Glomerular visceral epithelial cell (primary cell): Measurements from ENCODE around the gene NIPAL3.
"Not testable (repeated sequence)": the region's sequence is repeated elsewhere in the genome, so short reads cannot be mapped to it uniquely, and the experiment has no call there.

Experiments used
- DNase-seq: peaks from one replicate; pipeline ENCODE4 v3.0.0-alpha.2; 2016; ENCODE audit errors: extremely low spot score

NIPAL3 gene

DNA sequence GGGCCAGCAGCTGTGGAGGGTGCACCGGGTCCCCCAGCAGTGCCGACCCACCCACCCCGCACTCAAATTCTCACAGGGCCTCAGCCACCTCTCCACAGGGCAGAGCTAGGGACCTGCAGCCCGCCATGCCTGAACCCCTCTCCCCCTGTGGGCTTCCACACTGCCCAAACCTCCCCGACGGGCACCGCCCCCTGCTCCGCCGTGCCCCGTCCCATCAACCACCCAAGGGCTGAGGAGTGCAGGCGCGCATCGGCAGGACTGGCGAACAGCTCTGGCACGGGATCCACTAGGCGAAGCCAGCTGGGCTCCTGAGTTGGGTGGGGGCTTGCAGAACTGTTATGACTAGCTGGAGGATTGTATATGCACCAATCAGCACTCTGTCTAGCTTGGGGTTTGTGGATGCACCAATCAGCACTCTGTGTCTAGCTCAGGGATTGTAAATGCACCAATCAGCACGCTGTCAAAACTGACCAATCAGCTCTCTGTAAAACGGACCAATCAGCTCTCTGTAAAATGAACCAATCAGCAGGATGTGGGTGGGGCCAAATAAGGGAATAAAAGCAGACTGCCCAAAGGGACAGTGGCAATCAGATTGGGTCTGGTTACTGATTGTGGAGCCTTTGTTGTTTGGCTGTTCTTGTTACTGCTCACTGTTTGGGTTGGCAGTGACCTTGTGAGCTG, 74.6 kb downstream of the NIPAL3 start:
- no peak for DNase-seq

DNA sequence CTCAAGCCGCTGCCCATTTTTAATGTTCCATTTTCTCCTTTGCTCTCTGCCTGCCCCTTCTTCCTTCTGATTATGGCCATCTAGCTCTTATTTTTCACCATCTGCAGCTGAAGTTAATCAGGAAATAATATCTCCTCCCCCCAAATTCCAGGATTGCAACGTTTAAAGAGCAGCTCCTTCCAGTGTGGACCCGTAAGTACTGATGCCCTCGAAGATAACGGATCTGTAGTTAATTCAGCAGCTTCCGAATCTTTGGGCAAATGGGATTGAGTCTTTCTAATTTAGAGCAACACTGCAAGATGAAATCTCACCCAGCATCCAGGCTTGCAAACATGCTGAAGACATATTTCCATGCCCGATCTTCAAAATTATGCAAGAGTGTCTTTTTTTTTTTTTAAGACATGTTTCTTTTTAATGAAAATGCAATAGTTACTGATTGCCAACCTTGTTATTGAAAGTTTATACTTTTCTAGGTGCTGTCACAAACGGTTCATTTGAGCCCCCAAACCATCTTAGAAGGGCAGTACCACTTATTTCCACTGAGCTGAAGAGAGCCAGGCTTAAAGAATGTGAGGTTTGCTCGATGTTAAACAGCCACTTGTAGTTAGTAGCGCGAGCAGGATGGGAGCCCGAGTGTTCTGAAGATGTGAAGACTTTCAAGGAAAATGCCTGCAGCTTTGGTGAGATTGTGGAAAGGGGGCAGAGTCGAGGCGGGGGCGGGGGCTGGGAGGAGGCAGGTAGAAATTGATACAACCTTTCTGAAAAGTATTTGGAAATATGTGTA, 76.2 kb downstream of the NIPAL3 start:
- DNase-seq: no peak

DNA sequence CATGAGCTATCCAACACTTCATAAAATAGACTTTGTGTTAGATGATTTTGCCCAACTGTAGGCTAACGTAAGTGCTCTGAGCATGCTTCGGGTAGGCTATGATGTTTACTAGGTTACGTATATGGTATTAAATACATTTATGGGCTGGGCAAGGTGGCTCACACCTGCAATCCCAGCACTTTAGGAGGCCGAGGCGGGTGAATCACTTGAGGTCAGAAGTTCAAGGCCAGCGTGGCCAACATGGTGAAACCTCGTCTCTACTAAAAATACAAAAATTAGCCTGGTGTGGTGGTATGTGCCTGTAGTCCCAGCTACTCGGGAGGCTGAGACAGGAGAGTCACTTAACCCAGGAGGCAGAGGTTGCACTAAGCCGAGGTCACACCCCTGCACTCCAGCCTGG, 77.3 kb downstream of the NIPAL3 start:
- DNase-seq: not testable (repeated sequence)

DNA sequence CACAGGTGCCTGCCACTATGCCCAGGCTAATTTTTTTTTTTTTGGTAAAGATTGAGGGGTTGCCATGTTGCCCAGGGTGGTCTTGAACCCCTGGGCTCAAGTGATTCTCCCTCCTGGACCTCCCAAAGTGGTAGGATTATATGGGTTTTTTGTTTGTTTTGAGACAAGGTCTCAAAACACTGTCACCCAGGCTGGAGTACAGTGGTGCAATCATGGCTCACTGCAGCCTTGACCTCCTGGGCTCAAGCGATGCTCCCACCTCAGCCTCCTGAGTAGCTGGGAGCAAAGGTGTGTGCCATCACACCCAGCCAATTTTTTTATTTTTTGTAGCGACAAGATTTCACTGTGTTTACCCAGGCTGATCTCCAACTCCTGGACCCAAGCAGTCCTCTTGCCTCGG, 78.2 kb downstream of the NIPAL3 start:
- no peak for DNase-seq

DNA sequence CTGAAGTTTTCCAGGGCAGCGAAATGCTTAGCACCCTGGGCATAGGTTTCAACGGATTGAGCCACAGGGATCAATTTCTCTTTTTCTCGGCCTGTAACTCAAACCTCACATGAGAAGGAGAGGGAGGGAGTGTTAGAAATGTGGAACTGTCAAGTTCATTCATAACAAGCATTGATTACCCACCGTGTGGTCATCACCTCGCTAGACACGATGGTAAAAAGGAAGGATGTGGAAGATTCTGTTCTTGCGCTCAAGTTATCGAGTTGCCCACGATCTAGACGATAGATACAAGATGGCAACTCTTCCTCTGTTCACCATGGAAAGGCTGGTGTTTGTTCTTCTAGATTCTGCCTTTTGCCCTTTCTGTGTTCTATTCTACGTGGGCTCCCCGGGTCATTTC, 83.0 kb downstream of the NIPAL3 start:
- no peak for DNase-seq

DNA sequence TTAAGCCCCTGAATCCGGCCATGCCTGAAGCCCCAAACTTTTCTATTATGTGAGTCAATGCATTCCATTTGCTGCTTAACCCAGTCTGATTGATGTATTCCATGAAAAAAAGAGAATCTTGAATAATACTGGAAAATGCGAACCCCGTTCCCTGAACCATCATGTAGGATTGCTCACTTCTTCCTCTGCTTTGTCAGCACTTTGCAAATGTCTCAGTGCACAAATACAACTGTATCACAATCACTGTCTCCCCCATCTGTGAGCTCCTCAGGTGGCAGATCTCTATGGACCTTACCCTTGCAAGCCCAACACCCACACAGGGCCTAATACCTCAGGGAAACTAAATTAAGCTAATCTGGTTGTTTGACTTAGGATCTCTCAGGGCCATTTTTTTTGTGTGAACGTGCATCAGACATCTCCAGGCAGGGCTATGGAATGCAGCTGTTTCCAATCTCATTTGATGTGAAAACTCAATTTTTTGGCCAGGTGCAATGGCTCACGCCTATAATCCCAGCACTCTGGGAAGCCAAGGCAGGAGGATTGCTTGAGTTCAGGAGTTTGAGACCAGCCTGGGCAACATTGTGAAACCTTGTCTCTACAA, 84.9 kb downstream of the NIPAL3 start:
- no peak for DNase-seq

DNA sequence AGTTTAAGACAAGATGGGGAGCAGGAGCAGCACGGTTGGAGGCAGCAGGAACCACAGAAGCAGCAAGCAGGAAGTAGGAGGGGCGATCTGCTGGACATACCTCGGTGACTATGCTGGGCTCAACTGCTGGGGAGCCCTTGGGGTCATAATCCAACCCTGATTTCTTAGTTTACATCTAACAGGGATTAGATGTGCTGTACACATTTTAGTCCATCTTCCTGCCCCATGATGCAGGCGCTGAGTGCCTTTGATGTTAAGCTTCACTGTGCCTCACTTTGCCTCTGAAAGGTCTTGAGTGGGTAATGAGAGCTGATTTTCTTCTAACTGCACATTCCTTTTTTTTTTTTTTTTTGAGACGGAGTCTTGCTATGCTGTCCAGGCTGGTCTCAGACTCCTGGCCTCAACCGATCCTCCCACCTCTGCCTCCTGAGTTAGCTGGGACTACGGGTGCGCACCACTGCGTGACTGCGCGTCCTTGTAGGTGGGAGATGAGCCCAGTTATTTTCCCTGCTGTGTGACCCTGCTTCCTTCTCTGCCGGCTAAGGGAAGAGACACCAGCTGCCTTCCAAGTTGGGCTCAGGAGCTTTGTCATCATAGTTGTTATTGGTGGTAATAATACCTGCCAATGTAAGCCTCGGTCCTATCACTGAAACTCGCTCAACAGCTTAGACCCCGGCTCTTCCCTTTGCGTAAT, 85.9 kb downstream of the NIPAL3 start:
- DNase-seq: peak; percentile 31

DNA sequence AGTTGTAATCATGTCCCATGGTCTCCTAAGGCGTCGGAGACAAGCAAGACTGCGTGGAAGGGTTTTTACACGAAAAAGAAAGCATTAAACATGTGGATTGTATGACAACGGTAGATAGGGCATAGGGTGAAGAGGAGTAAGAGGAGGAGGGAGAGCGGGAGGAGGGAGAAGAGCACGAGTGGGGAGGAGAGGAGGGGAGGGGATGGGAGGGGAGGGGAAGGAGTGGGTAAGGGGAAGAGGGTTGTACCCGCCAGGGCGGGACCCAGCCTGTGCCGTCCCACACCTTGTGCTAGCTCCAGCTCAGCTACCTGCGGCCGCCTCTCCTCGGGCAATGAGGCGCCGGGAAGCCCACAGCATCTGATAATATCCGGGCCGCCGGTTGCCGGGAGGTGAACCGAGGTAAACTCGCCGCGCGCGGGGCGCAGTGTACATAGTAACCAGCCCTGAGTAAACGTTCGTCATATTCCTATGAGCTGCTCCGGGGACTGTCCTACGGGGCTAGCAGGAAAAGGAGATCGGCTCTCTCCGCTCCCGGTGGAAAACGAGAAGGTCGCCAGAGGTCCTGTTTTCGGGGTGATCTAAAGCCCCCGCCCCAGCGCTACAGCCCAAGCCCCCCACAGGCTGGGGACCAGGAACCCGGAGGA, 86.6 kb downstream of the NIPAL3 start:
- peak; percentile 66 for DNase-seq

DNA sequence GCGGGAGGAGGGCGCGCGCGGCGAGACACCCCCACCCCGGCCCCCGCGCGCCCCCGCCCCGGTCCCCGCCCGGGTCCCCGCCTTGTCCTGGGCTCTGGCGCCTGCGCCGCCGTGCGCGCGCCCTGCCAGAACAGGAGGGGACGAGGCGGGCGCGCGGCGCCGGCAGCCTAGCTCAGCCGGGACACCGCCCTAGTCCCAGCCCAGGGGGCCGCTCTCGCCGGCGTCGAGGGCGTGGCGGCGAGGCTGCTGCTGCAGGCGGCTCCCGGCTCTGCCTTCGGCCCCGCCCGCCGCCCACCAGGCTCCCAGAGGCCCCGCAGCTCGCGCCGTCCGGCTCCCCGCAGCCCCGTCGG, 87.1 kb downstream of the NIPAL3 start, which contains the start of gene RCAN3:
Gene RCAN3, plus strand, starts transcription at position 128 of the 350 bp plus-strand sequence. CDS start 11,537 bp downstream, outside the sequence.
- DNase-seq: peak; percentile 92

DNA sequence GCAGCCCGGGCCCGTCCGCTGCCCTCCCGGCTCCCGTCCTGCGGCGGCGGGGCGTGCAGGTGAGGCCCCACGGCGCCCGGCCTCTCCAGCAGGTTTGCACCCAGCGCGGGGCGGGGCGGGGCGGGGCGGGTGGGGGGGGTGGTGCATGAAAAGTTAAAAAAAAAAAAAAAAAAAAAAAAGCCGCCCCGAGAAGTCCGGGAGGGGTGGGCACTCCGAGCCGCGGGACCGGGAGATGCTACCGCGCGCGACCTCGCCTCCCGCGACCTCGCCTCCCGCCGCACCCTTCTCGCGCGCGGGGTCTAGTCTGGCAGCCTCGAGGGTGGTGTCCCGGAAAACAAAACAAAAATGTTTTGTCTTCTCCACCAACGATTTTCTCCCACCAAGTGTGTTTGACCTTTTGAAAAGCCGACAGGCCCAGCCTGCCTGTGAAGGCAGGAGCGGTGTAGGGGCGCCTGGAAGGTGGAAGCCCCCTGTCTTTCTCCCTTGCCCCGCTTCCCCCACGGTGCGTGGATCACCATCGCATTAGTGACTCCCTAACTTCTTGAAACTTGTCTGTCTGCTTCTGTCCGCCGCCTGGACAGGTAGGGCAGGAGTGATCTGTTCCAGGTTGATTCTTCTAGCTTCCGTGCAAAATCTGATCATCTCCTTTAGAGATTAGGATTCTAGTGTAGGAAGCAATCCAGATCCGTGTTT, 87.6 kb downstream of the NIPAL3 start:
- DNase-seq: no peak

DNA sequence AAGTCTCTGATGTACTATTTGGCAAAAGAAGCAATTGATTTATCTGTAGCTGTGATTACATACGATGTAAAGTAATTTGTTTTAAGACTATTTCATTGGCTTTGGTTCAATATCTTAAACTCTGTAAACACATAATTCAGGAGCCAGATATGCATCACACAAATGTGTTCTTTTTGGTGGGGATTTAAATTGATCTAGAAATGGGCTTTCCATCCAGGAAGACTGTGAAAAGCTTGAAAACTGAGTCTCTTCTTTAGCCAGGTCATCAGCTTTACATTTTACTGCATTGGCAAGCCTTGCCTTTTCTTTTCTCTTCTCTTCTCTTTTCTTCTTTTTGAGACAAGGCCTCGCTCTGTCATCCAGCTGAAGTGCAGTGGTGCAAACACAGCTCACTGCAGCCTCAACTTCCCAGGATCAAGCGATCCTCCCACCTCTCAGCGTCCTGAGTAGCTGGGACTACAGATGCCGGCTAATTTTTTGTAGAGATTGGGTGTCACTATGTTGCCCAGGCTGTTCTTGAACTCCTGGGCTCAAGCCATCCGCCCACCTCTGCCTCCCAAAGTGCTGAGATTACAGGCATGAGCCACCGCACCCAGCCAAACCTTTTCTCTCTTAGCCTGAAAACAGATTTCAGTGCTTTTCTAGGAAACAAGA, 88.4 kb downstream of the NIPAL3 start:
- DNase-seq: no peak

DNA sequence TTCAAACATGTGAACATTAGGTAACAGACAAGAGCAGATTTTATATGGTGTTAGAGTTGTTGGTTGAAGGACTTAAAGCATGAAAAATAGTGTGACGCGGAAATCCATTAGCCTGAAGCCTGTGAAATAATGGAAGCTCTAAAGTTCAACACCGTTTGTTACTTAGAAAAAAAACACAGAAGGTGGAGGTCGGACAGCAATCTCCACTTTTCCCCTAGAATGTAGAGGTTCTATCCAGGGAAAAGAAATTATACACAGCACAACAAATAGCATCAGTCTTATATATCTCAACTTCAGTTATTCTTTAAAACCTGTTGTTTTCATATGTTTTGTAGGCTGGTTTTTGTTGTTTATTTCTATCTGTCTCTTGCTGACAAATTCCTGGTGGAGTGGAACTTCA, 89.0 kb downstream of the NIPAL3 start:
- no peak for DNase-seq

DNA sequence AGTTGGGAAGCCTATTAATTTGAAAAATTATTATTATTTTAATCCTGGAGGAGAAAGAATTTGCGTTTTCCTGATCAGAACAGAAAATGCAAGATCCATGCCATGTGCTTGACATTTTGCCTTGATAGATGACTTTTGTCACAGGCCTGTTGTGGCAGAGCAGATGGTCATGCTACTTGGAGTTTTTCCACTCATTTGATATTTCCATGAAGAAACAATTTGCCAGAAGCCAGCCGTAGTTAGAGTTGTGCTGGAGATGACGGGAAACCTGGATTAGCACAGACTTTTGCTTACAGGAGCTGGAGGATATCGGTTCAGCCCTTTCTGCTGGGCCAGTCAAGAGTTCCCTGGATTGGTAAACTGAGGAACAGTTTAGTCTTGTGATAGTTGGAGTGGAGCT, 90.2 kb downstream of the NIPAL3 start:
- no peak for DNase-seq

DNA sequence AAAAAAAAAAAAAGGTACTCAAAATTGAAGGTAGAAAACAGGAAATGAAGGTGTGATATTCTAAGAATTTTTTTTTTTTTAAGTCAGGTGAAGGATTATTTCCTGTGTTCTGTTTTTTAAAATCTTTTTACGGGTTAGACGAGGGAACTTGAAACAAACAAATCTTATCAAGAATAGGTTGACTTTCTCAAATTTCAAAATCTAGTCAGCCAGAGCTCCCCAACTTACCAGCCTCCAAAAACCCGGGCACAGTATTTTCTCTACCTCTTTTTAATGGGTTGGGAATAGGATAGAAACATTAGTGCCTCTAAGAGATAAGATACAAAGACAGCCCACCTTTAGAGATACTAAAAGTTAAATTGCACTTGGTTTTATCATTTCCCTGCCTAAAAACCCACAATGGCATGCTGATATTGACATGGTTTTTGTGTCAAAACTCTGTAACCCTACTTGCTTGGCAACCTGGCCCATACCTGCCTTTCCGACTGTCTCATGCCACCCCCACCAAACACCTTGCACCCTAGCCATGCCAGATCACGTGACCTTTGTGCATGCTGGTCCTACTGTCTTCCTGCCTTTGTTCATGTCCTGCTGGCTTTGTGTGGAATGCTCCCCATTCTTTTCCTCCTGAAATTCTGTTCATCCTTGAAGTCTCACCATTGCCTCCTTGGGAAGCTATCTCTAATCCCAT, 91.2 kb downstream of the NIPAL3 start:
- no peak for DNase-seq

DNA sequence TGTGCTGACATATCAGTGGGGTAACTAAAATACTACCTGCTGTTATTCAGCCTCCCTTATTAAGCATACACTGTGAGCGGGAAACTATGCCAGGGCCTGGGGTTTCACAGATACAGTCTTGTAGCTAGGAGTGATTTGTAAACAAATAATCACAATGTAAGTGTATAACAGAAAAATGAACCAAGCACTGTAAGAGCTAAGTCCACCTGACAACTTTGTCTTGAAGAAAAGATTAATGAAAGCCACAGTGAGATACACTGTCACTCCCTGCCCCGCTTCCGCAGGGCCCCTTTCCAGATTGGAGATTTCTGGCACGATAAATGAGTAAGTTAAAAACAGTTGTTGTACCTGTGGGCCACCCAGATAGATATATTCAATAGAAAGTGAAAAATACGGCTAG, 91.8 kb downstream of the NIPAL3 start:
- DNase-seq: no peak

DNA sequence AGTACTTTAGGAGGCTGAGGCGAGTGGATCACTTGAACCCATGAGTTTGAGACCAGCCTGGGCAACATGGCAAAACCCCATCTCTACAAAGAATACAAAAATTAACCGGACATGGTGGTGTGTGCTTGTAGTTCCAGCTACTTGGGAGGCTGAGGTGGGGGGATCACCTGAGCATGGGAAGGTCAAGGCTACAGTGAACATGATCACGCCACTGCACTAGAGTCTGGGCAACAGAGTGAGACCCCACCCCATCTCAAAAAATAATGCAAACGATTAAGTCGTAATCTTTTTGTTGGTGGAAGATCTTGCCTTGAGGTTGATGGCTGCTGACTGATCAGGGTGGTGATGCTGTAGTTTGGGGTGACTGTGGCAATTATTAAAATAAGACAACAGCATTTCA, 93.3 kb downstream of the NIPAL3 start:
- DNase-seq: no peak

DNA sequence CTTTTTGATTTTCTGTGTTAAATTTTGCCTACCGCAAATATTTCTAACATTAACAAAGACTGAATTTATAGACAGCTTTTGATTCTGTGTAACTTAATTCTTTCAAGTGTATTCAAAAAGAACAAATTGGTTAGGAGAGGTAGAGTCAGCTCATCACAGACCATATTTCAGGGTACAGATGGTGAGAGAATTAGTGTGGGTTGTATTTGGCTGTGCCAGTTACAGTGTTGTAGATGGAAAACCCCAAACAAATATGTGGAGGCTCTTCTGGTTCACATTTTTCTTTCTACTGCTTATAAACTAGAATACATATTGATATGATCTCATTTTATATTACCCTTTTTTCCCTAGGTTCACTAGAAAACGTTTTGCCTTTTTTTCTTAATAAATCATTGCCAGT, 98.1 kb downstream of the NIPAL3 start:
- DNase-seq: no peak

DNA sequence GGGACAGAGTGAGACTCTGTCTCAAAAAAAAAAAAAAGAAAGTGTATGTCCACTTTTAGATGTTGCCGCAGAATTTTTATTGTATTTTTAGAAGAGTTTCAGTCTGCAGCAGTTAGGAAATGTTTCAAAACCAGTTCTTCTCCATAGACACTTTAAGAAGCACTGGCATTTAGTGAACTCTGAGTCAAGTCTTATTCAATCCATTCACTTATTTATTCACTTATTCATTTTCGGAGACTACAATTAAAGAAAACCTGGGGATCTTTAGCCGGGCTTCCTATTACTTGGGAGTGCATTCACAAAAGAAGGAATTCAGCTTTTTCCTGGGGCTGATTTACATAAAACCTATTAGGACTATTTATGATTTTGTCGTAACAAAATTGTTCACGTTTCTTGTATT, 99.3 kb downstream of the NIPAL3 start:
- DNase-seq: no peak

DNA sequence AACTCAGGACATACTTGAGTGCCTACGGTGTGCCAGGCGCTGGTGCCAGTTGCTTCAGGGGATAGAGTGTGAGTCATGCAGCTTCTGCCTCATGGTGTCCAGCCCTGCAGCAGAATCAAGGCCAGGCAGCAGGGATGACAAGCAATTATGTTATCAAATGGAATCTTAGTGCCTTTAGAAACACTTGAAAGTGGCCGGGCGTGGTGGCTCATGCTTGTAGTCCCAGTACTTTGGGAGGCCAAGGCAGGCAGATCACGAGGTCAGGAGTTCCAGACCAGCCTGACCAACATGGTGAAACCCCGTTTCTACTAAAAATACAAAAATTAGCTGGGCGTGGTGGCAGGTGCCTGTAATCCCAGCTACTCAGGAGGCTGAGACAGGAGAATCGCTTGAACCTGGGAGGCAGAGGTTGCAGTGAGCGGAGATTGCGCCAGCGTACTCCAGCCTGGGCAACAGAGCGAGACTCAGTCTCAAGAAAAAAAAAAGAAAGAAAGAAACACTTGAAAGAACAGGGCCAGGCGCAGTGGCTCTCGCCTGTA, 100.1 kb downstream of the NIPAL3 start:
- peak; percentile 74 for DNase-seq

DNA sequence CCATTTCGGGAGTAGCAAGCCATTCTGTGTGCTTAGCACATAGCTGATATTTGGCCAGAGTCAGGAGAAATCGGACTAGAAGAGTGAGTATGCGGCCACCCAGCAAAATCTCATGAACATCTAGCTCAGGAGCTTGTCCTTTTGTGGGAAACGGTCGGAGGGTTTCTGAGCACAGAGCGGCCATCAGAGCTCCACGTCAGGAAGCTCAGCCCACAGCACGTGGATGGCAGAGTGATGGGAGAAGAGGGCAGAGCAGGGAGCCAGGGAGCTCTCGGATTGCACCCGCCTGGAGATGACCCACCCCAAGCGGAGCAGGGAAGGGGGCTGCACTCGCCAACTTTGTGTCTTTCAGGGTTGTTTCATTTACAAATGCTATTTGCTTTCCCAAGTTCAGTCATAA, 100.9 kb downstream of the NIPAL3 start:
- no peak for DNase-seq
